H1 (cell line): Measurements from ENCODE around the gene TSHZ2. TPM values are rescaled to one million over a fixed set of nuclear protein-coding genes. Genes with fewer than 3 reads are reported as not detected.

ENCODE experiments used
- CEBPB ChIP-seq: IDR thresholded peaks from 2 replicates; pipeline ENCODE4 v1.6.1; 2012; ENCODE audit warnings: low read depth, low read length
- RAD21 ChIP-seq, 2 experiments: IDR thresholded peaks in 1 of 2; conservative IDR thresholded peaks in 1 of 2; 2 replicates each; pipeline ENCODE4 v1.6.1; 2011; ENCODE audit warnings: low read depth in 2 of 2, low read length in 2 of 2, improper control_type of control experiment in 1 of 2, inconsistent platforms in 1 of 2, mild to moderate bottlenecking in 1 of 2, moderate library complexity in 1 of 2
- polyA plus RNA-seq, 7 experiments: library from polyadenylated mRNA; depleted of rRNA in 3 of 7; stranded (reverse) in 5 of 7; unstranded in 2 of 7; fragments of >200 nt in 5 of 7; fragments of 200-250 nt in 2 of 7; gene quantifications; 1 replicate in 5 of 7; 2 replicates in 1 of 7; 4 replicates in 1 of 7; pipeline versions ENCODE4 v1.2.1 to v1.2.3, GENCODE V29; 2011 to 2013; ENCODE audit warnings: missing spikeins in 2 of 7, mixed read lengths in 2 of 7
- total RNA-seq: library from RNA; stranded (reverse); fragmentation: NEBNext Ultra II Directional; extraction: Animal tissue kit (Norgen Biotek cat#: 25700); gene quantifications from 2 replicates; pipeline ENCODE4 v1.2.1, GENCODE V29; 2021

TSHZ2 gene
- total and polyA plus RNA-seq, 2 of the 8 experiments (the other 6 are each of a cell fraction or from before 2014, with no cell fraction given), result 0.14 to 0.30 TPM

- TF ChIP-seq CEBPB, result no peak
- no peak for TF ChIP-seq RAD21 (IDR thresholded peaks at IDR 0.05 in 1 of 2, conservative IDR thresholded peaks at IDR 0.05 in 1 of 2; ENCODE audit: low read depth in 2 of 2, low read length in 2 of 2)
Measured at GRCh38 chr20:53319716-53320115, 347.6 kb downstream of the TSHZ2 start (continued).
